Measurements from ENCODE around the gene ADAM11.
"Not testable (repeated sequence)": the region's sequence is repeated elsewhere in the genome, so short reads cannot be mapped to it uniquely, and the experiment has no call there.

ADAM11 gene

DNA sequence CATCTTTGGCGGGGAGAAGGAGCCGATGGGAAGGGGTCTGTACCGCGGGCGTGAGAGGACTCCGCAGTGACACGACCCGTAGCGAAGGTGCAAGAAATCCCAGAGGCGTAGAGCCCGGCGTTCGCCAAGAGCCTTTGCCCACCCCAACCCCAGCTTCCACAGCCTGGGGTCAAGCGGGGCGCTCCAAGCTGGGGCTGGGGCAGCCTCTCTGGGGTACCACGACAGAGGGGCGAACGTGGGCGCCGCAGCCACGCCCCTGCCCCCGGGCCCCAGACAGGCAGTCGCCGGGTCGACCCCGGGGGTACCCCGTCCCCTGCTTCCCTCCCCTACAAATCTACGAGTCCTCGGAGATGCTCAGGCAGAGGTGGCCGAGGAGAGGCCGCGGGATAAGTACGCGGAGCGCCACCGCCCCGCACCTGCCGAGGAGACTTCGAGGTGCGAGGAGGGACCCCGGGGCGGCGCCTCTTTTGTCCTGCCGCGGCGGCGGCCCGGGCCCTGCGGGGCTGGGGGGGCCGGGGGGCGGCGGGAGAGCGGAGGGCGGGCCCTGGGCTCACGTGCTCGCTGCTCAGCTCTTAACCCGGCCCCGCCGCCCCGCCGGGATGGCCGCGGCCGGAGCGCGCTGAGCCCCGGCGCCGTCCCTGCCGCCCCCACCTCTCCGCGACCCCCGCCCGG lies at the start of gene ADAM11:
Gene ADAM11, plus strand, starts transcription at position 575 of the 672 bp plus-strand sequence. CDS start 212 bp downstream, outside the sequence.
- no peak for DNase-seq

- DNase-seq, result no peak
Observed at GRCh38 chr17:44719444-44719843, 39.3 kb upstream of the ADAM11 start.

- no peak for DNase-seq
Observed at GRCh38 chr17:44722254-44722653, 36.5 kb upstream of the ADAM11 start.

DNA sequence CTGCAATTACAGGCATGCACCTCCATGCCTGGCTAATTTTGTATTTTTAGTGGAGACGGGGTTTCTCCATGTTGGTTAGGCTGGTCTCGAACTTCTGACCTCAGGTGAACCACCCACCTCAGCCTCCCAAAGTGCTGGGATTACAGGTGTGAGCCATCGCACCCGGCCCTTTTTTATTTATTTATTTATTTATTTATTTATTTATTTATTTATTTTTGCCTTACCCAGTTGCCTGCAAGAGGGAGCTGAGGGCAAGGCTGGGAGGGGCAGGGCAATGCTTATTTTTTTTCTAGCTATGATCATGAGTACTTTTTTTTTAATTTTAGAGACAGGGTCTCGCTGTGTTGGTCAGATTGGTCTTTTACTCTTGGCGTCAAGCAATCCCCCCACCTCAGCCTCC lies 32.7 kb upstream of the ADAM11 start:
- not testable (repeated sequence) for DNase-seq

DNA sequence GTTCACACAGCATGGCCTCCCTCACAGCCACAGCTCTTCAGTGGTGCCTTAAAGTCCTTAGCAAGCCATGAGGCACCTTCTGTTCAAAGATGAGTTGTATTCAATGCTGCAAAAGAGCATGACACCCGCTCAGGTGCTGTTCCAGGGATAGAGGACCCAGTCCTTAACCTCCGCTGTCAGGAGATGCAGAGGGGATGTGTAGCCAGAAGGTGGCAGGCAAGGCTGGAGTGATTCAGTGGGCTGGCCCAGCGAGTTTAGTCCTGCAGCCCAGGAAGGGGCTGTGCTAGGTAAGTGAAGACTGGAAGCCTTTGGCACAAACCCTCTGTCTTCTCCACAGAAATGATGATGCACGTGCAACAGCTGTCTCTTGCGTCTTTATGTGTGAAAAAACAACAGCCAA lies 25.0 kb upstream of the ADAM11 start:
- DNase-seq, result no peak

- DNase-seq, result no peak
Observed at GRCh38 chr17:44734272-44734671, 24.5 kb upstream of the ADAM11 start.

- no peak for DNase-seq
Observed at GRCh38 chr17:44736551-44737240, 22.1 kb upstream of the ADAM11 start.

DNA sequence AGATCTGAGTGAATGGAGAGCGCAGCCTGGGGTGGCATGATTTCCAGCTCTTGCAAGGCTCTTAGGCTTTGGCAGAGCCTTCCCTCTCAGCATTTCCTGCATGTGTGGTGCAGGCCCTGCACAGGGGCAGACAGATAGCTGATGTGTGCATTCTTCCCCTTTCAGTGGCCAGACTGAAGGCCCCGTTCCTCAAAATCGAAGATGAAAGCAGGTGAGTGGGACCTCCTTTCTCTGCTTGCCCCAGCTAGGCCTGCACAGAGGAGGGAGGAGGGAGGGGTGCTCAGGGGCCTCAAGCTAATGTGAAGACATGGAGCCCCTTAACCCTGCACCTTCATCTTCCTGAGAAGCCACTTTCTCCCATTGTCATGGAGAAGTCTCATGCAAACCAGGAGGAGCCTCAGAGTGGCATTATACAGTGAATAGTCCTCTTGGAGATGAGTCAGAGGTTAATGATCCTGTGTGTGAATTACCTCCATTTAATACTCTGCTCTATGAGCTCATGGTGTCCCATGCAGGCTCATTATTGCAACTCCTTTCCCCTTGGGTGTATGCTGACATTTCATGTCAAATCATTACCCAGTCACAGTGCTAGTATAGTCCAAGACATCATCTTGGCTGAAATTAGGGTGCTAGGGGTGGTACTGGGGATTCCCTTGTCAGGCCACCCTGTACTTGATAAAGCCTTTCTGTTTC lies 20.4 kb upstream of the ADAM11 start:
- no peak for DNase-seq

- no peak for DNase-seq
Observed at GRCh38 chr17:44741316-44741715, 17.5 kb upstream of the ADAM11 start.

DNA sequence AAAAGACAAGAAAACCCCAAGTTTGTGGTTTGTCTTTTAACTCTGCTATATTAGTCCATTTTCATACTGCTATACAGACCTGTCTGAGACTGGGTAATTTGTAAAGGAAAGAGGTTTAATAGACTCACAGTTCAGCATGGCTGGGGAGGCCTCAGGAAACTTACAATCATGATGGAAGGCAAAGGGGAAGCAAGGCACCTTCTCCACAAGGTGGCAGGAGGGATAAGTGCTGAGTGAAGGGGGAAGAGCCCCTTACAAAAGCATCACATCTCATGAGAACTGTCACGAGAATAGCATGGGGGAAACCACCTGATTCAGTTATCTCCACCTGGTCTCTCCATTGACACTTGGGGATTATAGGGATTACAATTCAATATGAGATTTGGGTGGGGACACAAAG lies 13.5 kb upstream of the ADAM11 start:
- DNase-seq, result no peak

DNA sequence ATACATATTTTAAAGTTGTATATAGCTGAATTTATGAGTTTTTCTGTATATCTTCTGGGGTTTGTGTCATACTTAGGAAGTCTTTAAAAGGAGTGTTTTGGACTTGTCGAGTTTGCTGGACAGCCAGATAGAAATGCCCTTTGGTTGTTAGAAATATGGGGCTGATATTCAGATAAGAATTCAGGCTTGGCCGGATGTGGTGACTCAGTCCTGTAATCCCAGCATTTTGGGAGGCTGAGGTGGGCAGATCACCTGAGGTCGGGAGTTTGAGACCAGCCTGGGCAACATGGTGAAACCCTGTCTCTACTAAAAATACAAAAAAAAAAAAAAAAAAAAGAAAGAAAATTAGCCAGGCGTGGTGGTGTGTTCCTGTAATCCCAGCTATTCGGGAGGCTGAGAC lies 13.1 kb upstream of the ADAM11 start:
- not testable (repeated sequence) for DNase-seq

GRCh38 chr17:44747566-44747965 lies 11.2 kb upstream of the ADAM11 start:
- no peak for DNase-seq

DNA sequence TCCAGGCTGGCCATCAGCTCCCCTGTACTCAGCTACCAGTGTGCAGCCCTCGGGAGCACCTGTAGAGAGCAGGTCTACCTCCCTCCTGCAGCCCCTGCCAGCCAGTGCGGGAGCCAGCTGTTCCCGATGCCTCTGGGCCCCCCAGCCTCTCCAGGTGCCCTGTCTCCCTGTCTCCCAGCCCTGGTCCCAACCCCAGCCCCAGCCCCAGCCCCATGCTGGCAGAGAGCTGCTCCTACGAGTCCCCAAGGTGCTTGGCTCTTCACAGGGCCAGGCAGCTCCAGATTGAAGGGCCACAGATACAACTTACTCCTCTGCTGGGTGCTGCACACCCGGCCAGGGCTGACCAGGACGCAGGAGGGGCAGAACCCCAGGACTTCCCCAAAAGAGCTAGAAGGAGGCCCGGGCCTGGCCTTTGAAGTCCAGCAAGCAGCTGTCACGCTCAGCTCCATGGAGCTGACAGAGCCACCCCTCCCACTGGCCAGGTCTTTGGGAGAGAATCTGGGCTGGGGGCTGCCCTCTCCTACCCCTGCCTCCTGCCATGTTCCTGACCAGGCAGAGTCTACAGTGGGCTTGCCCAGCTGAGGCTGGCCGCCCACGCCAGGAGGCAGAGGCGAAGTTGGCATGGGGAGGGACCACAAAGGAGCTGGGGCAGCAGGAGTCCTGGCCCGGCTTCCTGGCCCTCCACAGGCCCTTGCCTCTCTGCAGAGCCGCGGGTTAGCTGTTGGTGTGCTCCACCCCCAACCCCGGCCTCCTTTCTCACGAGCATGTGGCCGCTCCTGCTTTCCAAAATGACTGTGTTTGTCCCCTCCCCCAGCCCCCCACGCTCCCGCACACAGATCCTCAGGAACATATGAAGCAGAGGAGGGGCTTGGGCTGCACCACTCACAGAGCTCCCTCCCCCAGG lies 9.5 kb upstream of the ADAM11 start:
- no peak for DNase-seq

- no peak for DNase-seq
Observed at GRCh38 chr17:44749980-44750318, 8.8 kb upstream of the ADAM11 start.

GRCh38 chr17:44751331-44751730 lies 7.5 kb upstream of the ADAM11 start:
- DNase-seq, result no peak

GRCh38 chr17:44751806-44752205 lies 7.0 kb upstream of the ADAM11 start:
- DNase-seq, result no peak

DNA sequence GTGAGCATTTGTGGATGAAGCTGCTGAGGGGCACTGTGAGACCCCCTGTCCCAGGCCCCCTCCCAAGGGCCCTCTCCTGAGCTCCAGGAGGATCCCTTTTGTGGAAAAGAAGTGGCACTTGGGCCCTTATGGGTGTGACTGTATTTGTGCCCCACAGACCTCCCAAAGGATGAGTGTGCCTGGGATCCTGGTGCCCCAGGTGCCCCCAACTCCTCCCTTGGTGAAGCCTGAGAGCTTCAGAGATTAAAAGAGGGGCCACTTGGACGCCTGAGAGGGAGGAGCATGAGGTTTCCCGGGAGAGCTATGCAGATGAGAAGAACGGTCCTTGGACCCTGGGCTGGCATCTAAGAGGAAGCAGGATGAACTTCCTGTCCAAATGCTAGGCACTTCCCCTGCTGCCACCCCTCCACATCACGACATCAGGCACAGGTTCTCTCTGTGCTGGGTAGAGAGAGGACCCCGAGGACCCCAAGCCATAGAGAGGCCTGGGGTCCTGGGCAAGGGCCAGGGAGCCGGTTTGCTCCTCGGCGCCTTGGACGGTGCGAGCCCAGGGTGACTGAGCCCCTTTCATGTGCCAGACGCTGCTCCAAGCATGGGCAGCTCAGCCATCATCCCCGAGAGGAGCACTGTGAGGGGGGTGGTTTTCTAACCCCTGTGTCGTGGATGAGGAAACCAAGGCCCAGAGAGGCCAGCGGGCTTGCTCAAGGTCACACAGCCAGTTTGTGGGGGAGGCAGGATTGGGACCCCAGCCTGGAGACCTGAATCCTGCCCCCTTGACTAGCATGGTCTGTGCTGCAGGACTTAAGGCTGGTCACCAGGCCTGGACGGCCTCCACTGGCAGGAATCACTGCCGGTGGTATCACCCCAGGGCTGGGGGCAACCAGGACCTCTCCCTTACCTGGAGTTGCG lies 5.6 kb upstream of the ADAM11 start:
- no peak for DNase-seq

DNA sequence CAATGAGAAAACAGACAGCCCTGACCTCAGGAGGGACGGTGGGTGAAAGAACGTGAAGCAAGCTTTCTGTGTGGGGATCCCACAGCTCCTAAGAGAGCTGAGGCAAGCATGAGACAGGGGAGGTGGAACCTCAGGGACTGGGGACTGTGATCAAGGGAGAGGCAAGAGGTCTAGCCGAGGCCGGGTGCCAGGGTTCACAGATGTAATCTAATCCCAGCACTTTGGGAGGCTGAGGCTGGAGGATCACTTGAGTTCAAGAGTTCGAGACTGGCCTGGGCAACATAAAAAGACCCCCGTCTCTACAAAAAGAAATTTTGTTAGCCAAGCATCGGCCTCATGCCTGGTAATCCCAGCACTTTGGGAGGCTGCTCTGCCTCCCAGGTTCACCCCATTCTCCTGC lies 4.5 kb upstream of the ADAM11 start:
- no peak for DNase-seq

DNA sequence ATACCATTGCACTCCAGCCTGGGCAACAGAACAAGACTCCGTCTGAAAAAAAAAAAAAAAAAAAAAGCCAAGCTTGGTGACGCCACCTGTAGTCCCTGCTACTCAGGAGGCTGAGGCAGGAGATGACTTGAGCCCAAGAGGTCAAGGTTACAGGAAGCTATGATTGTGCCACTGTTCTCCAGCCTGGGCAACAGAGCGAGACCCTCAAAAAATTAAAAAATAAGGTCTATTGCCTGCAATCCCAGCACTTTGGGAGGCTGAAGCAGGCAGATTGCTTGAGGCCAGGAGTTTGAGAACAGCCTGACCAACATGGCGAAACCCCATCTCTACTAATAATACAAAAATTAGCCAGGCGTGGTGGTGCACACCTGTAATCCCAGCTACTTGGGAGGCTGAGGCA lies 3.6 kb upstream of the ADAM11 start:
- not testable (repeated sequence) for DNase-seq

- DNase-seq, result no peak
Observed at GRCh38 chr17:44757045-44757917, 1.5 kb upstream of the ADAM11 start.

DNA sequence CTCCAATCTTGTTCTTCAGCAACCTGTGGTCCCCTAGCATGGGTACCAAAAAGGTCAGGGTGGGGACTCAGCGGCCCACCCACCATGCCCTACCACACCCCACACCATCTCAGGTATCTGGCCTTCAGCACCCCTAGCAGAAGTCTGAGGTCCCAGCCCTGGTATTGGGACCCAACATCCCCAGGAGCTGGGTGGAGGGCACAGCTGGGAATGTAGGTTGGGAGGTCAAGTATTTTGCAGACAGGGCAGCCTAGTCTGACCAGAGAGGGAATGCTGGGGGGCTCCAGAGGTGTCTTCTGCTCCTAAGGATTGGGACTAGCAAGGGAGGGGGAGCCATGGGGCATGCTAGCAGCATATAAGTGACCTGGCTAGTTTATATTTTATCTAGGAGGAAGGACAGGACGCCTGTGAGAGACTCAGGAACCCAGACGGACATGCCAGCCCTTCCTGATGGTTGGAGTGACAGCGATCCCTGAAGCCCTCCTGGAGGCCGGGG lies 822 bp upstream of the ADAM11 start:
- no peak for DNase-seq
